ENCODE results near the gene SPOCK1. TPM values are rescaled to one million over a fixed set of nuclear protein-coding genes. Genes with fewer than 3 reads are reported as not detected.

The SPOCK1 gene
- total and polyA plus RNA-seq, 10 donors = 0.50 to 17.0 (median 6.6) TPM

GRCh38 chr5:137352095-137352494 lies 147.0 kb downstream of the SPOCK1 start:
- intact Hi-C loops (cut with DNase I; ENCODE audit: low total_unique reads) = no loop called here
- 91 to 95% (median 93%) methylated on average over 5 of the region's 5 CpGs for WGBS, 5 donors

GRCh38 chr5:137350791-137351190 lies 148.3 kb downstream of the SPOCK1 start:
- no peaks in the 10 kb centered on the region for H3K4me1 ChIP-seq
- no peaks in the 10 kb centered on the region for H3K9me3 ChIP-seq
- no peak overlapping the region for H3K4me3 ChIP-seq
- H3K27me3 ChIP-seq (replicated peaks in 1 of 7) = peaks cover 0 to 13% (median 0%) of the 10 kb centered on the region in 7 donors
- TF ChIP-seq CTCF (IDR thresholded peaks at IDR 0.05 in 8 of 11, conservative IDR thresholded peaks at IDR 0.05 in 3 of 11) (no peak), POLR2AphosphoS5 (IDR thresholded peaks at IDR 0.05) (no peak), POLR2A (IDR thresholded peaks at IDR 0.05) (no peak)
- 71 to 88% (median 74%) methylated on average over 6 of the region's 6 CpGs for WGBS, 5 donors
- intact Hi-C loops (cut with DNase I; ENCODE audit: low total_unique reads) = no loop called here
- H3K36me3 ChIP-seq = no peaks in the 10 kb centered on the region
- no peak overlapping the region for H3K27ac ChIP-seq
- DNase-seq = no peak

More at GRCh38 chr5:137352095-137352494, 147.0 kb downstream of the SPOCK1 start:
- no peak for DNase-seq
- Histone ChIP-seq H3K4me1 (no peaks in the 10 kb centered on the region), H3K36me3 (no peaks in the 10 kb centered on the region), H3K4me3 (no peak overlapping the region), H3K27ac (no peak overlapping the region), H3K27me3 (replicated peaks in 1 of 7) (peaks cover 0 to 15% (median 0%) of the 10 kb centered on the region in 7 donors), H3K9me3 (no peaks in the 10 kb centered on the region)
- TF ChIP-seq POLR2AphosphoS5 (IDR thresholded peaks at IDR 0.05) (no peak), CTCF (IDR thresholded peaks at IDR 0.05 in 8 of 11, conservative IDR thresholded peaks at IDR 0.05 in 3 of 11) (no peak), POLR2A (IDR thresholded peaks at IDR 0.05) (no peak)

DNA sequence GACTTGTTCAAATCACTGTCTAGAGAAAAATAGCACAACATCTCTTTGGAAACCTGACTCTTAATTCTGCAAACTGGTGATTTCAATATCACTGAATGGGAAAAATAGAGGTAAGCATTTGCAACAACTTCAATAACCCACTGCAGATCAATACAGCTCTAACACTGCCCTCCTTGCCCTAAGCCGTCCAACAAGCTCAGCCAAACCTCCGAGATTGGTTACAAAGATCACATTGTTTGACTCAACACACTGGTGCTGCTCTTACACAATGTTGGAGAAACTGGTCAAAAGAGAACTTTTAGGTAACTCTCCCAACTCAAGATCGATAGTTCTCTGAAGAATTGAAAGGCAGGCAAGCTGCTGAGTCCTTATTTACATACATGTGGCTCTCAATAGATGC lies 150.4 kb downstream of the SPOCK1 start:
- Histone ChIP-seq H3K4me1 (no peaks in the 10 kb centered on the region), H3K9me3 (no peaks in the 10 kb centered on the region), H3K36me3 (no peaks in the 10 kb centered on the region), H3K4me3 (no peak overlapping the region), H3K27me3 (replicated peaks in 1 of 7) (no peaks in the 10 kb centered on the region), H3K27ac (no peak overlapping the region)
- 81 to 86% (median 84%) methylated on average over 3 of the region's 3 CpGs for WGBS, 5 donors
- no peak for DNase-seq
- TF ChIP-seq POLR2AphosphoS5 (IDR thresholded peaks at IDR 0.05) (no peak), CTCF (IDR thresholded peaks at IDR 0.05 in 8 of 11, conservative IDR thresholded peaks at IDR 0.05 in 3 of 11) (no peak), POLR2A (IDR thresholded peaks at IDR 0.05) (no peak)
- intact Hi-C loops (cut with DNase I; ENCODE audit: low total_unique reads) = no loop called here

DNA sequence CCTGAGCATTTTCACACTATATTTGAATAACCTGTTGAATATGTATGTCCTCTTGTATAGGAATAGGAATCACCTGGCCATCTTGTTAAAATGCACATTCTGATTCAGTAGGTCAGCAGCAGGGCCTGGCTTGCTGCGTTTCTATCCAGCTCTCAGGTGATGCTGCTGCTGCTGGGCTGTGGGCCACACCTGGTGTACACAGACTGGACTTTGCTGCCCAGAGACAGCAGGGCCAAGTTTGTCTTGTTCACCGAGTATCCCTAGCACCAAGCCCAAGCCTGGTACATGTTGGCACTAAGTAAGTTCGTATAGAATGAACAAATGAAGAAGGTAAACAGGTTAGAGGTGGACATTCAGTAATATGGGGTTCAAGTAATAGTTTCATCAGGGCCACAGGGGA lies 151.3 kb downstream of the SPOCK1 start:
- Histone ChIP-seq H3K27ac (no peak overlapping the region), H3K9me3 (no peaks in the 10 kb centered on the region), H3K36me3 (no peaks in the 10 kb centered on the region), H3K27me3 (replicated peaks in 1 of 7) (no peaks in the 10 kb centered on the region), H3K4me3 (no peak overlapping the region), H3K4me1 (no peaks in the 10 kb centered on the region)
- 54 to 99% (median 81%) methylated on average over 3 of the region's 3 CpGs for WGBS, 5 donors
- no peak for DNase-seq
- no peak for TF ChIP-seq POLR2A (IDR thresholded peaks at IDR 0.05)
- TF ChIP-seq CTCF (IDR thresholded peaks at IDR 0.05 in 8 of 11, conservative IDR thresholded peaks at IDR 0.05 in 3 of 11) = no peak
- no peak for TF ChIP-seq POLR2AphosphoS5 (IDR thresholded peaks at IDR 0.05)
- intact Hi-C loops (cut with DNase I; ENCODE audit: low total_unique reads) = no loop called here
